NCI-H1436 (cell line): ENCODE data around the gene MAML3.
A peak's percentile ranks its signal among the peaks of the same experiment; 100 is the strongest.

Experiments
- DNase-seq: peaks from one replicate; lab custom pipeline; 2025; lab: John Stamatoyannopoulos, UW

Gene MAML3

DNA sequence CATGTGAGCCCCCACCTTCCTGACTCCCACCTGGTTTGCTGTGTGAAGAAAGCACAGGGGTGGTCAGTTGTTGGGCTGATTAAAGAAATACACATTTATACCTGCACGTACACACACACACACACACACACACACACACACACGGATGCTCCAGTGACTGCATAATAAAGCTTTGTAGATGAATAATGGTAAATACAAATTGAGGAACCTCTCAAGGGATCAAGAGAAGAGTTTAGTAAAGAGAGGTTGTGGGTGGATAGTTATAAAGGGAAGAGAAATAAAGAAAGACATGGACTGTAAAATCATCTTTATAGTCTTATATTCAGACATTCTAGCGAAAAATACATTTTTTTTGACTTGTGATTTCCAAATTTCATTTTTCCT, 344.2 kb downstream of the MAML3 start:
- no peak for DNase-seq

DNA sequence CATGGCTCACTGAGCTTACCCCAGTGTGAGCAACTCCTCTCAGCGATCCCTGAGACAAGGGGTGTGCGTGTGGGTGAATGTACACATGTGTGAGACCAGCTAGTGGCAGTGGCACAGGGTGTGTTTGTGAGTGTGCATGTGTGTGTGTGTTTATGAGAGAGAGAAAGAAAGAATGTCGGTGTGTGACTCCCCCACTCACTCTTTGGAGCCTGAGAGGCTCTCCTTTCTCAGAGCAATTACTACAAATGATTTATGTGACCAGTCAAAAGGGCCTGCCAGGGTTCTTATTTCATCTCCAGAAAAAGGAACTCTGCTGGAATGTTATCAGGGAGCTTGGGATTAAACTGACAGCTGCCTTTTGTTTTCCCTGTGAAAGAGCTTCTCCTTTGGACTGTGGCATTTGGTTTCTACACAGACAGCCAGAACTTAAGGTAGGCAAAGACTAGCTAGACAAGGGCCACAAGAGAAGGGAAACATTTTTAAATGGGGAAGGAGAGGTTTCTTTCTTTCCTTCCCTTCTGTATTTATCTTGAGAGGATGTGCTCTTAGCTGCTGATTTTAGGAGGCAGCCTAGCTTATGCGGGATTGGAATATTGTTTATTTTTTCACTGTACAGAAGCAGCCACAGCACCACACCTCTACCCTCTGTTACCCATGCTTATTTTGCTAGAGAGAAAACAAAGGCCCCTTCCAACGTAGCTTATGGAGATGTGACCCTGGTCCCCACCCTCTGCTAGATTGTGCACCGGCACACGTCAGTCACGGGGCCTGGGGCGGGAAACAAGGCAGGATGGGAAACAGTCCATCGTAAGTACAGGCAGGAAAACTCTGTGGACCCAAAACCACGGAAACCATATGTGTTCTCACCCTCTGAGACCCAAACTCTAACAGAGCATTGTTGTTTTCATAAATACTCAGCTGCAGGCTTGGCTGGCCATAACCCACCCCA, 344.9 kb downstream of the MAML3 start:
- DNase-seq = no peak

DNA sequence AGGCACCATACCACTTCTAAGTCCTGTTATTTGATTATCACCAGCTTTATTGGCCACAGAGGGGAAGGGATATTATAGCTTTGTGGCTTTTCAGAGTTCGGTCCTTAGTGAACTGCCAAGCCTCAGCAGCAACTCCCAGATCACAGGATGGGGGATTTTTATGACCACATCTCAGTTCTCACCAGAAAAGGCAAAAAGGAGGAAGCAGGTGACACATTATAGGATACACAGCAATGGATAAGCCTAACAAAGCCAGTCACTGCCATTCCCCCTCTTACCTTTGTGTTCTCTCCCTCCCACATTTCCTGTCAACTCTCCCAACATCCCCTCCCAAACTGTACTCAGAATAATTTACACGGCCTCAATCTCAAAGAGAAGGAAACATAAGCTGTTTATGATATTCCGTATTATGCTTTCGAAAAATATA, 345.6 kb downstream of the MAML3 start:
- DNase-seq = no peak

DNA sequence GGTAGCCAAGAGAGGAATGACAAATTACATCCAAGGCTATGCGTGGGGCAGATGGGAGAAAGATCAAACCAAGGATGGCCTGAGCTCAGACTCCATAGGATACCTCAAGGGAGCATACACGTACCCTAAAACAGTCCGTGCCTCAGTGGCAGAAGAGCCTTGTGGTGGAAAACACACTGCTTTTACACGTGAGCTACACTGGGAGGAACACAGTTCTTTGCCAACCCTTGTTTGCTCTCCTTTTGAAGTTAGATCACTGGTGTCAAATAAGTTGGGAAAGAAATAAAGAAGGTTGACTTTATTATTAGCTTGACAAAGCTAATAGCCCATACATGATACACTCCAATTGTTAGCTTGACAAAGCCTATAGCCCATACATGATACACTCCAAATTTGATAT, 346.5 kb downstream of the MAML3 start:
- no peak for DNase-seq

DNA sequence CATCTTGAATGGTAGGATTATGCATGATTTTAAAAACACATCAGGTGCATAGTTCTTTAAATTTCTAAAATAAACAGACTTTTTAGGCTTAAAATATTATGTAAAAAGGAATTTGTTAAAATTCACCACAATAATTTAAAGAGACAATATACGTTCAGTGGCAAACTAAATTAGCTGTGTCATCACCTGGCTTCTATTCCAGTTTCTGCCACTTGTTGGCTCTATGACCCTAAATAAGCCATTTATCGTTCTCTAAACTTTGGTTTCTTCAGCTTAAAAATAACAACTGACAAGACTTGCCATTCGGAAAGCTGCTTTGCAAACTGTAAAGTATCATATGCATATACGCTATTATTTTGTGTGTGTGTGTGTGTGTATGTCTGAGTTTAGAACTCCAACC, 347.1 kb downstream of the MAML3 start:
- DNase-seq = no peak

DNA sequence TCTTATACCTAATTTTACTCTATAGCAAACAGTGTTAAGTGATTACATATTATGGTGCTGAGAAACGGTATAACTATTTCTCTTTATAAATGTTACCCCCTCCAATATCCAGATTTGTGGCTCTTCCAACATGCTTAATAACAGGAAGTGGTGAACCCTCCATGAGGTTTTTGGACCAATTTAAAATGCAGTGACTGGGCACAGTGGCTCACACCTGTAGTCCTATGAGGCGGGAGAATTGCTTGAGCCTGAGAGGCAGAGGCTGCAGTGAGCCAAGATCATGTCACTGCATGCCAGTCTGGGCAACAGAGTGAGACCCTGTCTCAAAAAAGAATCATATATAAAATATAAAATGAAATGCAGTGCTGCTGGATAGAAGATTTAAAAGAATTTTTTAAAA, 351.1 kb downstream of the MAML3 start:
- DNase-seq = no peak

DNA sequence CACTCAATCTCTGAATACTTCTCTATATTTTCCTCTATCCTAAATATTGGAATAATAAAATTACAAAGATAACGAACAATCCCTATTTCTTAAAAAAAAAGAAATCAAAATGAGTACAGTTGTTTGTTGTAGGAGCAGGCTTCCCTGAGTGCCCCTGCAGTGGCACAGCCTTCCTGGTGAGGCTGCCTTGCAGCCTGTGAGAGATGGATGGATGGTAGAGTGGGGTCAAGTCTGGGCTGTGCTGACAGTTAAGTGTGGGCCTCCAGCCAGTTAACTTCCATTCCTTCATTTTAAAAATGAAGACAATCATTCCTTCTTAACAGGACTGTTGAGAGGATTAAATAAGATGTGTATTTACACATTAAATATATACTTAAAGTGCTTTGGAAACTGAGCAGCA, 351.5 kb downstream of the MAML3 start:
- DNase-seq = no peak

DNA sequence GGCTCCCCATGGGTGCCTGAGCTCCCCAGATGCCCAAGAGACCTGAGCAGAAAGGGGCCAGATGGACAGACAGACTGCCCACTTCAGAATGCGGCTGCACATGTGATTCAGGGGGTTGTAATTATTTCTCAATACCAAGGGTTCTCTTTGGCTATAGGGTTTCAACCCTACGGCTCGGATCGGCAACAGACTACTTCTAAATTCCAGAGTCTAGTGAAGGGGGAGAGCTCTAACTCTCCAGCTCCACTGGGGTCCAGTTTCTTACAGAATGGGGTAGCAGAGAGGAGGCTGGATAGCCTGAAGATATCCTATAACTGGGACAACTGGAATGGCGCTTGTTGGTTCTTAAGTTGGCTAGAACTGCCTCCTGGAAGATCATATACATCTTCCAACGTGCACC, 352.1 kb downstream of the MAML3 start:
- no peak for DNase-seq

DNA sequence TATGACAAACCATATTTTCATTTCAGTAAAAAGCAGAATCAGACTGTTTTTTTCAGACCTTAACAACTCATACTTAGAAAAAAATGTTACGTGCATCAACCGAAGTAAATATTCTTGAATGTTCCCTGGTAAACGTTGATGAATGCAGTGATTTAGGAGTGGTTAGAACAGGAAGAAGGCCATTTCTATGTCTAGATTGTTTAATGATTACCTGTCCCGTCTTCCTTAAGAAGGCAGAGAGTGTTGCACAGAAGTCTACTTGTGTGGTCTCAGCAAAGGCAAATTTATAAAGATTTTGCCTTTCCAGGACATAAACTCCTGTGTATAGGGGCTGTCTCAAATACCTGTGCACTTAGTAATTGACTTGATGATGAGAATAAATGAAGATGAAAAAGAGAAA, 353.9 kb downstream of the MAML3 start:
- no peak for DNase-seq

DNA sequence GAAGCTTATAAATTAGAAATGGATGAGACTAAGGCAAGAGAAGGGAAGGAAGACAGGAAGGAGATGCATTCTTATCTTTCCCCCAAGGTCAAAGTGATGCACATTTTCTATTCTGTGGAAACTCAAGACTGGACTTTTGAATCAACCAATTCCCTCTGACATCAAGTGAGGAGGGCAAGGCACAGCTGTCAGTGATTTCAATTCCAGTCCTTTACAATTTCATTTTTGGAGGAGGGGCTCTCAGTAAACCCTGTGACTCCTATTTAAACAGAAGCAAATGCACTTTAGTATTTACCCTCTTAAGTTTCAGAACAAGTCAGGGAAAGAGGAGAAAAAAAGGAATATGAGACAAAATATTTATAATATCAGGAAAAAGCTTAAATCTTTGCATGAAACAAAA, 354.4 kb downstream of the MAML3 start:
- DNase-seq = no peak

DNA sequence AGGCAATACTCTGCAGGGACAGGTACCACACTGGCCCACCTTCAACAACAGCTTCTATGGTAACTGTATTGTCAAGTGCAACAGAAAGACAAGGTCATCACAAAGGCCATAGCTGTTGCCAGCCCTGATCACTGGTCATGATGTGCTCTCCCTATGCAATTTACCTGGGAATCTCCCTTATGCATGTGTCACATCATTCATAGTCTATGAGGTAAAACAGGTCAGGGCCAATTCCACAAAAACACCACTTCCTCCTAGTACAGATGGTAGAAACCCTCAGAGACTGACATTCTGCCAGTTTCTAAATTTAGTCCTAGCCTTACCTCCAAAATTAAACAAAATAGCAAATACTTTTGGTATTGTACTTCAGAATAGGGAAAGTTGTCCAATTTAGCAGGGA, 355.5 kb downstream of the MAML3 start:
- no peak for DNase-seq

DNA sequence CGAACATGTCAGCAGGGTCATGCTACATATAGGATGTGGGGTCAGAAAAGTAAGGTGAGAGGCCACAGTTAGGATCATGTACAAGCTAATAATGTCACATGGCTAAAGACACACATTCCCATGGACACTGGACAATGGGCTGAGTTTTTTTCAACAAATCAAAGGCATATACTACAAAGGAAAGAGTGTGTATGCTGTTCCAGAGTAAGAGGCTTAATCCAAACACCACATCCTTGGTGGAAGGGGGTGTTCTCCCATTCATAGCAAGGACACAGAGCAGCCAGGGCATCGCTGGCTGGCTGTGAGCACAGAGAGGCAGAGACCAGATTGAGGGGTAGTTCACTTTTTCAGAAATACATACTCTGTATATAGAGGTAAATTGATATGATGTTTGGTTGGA, 356.7 kb downstream of the MAML3 start:
- DNase-seq = no peak

DNA sequence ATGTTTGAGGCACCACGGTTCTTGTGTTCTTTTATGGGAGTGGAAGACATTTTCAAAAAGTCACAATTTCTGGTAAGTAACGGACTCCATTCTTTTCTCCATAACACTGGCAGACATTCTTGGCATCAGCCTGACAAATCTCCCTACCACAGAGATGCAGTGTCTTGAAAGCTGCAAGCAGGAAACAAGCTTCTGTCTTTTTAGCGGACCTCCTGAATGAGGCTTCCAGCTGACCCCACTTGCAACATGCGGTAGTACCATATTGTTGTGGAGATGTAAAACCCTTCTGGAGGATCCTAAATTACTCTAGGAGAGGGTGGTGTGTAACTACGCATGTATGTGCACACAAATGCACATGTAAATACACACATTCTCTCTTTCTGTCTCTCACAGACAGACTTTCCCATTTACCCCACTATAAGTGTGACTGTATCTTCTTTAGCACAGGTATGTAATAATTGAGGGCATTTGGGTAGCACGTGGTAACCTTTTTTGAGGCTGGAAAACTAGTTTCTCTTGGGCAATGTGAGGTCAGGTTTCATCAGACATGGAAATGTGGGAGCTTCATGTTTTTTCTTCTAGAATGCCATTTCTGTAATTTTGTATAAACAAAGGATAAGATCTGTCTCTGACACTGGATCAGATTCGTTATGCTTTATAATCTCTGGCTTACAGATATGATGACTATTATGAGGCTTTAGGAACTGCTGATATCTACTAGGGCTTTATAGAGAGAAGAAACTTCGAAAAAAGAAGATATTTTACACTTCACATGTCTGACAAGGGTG, 358.3 kb downstream of the MAML3 start:
- no peak for DNase-seq

DNA sequence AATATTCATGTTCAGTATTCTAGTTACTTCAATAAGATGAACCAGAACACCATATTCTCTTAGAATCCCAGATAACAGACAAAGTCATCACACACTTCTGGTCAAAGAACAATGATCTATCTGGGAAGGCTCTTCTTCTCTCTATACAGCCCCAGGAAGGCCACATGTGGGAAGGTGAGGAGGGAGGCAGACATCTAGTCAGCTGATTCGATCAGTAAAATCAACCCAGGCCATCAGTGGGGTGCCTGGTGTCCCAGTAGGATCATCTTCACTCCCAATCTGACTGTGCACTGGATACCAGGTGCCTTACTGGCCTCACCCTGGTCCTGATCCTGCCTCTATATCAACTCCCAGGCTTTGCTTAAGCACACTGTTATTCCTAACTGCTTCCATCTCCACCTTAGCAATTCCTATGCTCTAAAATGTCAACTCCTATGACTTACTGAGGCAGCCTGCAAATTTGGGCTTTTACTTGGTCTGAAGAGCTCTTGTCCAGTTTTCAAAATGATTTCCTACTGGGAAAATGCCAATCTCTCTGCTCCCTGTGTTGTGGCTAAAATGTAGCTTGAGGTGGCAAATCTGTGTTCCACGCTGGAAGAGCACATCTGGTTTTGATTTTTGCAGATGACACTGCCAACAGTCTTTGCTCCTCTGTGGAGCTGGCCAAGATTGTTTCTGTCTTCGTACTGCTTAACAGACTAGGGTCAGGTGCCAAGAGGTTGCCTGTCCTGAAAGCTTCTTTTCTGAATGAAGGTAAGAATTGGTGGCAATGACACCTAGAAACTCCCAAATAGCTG, 359.6 kb downstream of the MAML3 start:
- DNase-seq = no peak

DNA sequence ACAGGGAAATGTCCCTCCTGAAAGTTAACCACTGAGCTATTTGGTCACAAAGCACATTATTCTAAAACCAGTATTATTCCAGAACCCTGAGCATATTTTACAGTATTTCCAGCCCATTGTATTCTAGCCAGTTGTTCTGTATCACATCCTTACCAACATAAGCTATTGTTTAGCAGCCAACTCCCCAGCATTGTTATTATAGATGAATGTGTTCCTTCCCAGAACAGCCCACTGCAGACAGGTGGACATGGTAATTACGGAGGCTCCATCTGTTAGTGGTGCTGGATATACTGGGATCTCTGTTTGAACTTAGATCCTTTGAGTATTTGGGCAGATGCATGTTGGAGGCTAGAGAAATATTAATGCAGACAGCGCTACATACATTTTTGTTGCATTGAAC, 362.3 kb downstream of the MAML3 start:
- no peak for DNase-seq

DNA sequence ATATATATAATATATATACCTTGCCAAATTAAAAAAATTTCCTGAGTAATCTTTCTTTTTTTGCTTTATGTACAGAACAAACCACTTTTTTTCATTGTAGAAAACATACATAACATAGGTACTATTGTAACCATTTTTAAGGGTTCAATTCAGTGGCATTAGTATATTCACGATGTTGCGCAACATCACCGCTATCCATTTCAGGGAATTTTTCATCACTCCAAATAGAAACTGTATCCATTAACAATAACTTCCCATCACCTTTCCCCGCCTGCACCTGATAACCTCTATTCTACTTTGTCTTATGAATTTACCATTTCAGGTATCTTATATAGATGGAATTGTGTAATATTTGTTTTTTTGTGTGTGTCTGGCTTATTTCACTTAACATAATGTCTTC, 363.7 kb downstream of the MAML3 start:
- no peak for DNase-seq

DNA sequence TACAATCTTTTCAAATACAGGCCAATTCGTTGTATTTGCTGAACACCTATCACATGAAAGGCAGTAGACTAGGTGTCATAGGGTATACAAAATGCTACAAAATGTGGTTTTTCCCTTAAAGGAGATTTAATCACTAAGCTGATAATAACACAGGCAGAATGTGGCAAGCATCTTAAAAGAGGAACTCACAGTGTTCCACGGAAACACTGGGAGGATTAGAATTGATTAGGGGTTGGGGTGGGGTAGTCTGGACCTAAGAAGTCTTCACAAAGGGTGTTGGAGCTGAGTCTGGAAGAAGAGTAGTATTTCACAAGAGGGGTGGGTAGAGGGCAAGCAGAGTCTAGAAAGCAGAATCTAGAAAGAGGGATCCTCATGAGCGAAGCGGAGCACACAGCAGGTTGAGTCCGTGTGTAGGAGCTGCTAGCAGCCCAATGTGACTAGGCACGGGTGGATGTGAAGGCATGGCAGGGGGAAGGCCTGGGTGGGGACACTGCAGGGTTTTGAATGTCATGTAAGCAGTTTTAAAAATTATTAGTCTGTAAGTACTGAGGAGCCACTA, 364.8 kb downstream of the MAML3 start:
- no peak for DNase-seq

DNA sequence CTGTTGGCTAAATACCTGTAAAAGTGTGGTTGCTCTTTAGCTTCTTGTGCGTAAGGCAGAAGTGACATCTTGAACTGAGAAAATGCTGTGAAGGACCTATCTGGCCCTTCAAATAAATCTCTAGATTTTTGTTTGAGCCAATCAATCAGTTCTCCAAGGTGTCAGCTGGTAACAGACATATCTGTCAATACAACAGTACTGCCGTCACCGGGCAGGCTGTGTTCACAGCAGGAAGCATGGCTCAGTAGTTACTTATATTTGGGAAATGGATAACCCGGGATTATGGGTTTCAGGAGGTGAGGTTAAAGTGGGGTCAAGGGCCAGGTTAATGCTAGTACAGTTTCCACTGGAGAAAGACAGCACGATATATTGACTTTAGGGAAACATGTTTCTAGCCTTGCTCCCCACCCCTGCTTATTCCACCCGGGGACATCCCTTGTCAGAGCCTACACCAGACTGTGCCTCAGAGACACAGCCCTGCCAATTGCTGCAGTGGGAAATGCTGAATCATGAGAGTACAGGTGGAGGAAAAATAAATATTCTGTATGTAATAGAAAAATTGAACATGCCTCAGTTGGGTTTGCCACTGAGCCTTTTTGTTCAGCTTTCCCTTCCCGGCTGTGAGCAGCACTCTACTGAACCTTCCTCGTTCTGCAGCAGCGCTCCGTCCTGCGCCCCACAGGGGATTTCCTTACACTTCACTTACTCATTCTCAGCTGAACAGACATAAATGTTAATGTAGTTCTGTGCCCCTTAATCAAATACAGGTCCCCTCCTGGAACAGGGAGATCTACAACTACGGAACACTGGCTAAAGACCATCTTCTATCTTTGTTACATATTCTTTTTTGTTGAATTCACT, 367.3 kb downstream of the MAML3 start:
- DNase-seq = no peak

DNA sequence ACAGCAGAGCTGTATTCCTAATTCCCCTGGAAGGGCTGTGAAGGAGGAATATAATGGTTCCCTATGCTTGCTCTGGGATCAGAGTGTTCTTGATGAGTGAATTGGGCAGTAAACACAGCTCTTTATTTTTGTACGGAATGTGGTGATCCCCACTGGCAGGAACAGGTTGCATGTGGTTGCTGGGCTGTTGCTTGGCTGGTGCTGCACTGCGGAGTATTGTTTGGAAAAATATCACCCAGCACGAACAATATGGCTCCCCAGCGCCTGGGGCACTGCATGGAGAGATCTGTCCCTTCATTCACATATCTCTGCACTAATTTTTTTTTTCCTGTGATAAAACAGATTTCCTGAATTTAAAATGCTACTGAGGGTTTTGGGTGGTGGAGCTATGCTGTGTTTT, 368.6 kb downstream of the MAML3 start:
- no peak for DNase-seq

DNA sequence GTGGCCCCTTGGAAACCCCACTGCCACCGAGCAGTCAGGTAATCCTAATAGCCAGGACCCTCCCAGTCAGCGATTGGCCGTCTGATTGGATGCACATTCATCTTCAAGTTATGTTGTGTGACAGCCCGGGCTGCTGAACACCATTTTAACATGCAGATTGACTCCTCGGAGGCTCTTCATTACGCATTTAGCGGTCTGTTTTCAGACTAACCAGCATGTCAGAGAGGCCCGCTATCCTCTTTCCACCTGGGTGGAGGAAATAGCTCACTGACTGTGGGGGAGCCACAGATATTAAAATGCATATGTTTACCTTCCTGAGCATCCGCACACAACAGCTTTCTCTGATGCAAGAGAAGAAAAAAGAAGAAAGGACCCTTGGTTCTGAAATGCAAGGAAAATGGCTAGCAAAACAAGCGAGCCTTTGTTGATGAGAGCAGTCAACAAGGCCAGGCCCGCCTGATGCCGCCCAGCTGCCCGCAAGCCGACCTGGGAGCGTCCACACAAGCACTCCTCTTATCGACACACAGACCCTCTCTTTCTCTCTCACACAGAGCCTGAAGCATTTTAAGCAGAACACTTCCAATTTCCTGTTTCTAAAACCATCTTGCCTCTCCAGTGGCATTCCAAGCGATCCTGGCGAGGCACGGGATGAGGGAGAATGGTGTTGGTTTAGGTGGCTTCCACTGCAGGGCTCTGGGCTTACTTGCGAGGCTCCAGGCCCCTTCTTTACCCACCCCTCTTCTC, 370.1 kb downstream of the MAML3 start:
- peak; percentile 44 for DNase-seq
